Measurements from ENCODE around the gene DDX24.

- TF ChIP-seq CTCF (conservative IDR thresholded peaks at IDR 0.05 in 1 of 2, IDR thresholded peaks at IDR 0.05 in 1 of 2; ENCODE audit: low read depth in 1 of 2, low read length in 2 of 2), result no peak
- TF ChIP-seq EZH2 (IDR thresholded peaks at IDR 0.05; ENCODE audit: low read length, missing control alignments), result no peak
These were observed 36.4 kb downstream of the DDX24 start for GRCh38 chr14:94044476-94045091.

Measured in fibroblast of lung (primary cell).